Calu3 (cell line): ENCODE measurements around the gene LSAMP. TPM values are rescaled to one million over a fixed set of nuclear protein-coding genes. Genes with fewer than 3 reads are reported as not detected.

Experiments used
- BruUV-seq: library from RNA; stranded (reverse); fragments of 400-500 nt; replicated peaks from 2 replicates; lab custom pipeline; 2021; lab: Mats Ljungman, UMichigan
- CTCF ChIA-PET: fragments of 300-600 bp; sonication (Branson Sonifier 250); formaldehyde crosslinking; loops from one replicate; lab custom pipeline; 2022; ENCODE audit warnings: antibody characterized with exemption; lab: Charles Lee
- DNase-seq: peaks from one replicate; pipeline ENCODE4 v3.0.0; 2022
- H3K27ac Mint-ChIP-seq: one replicate; pipeline ENCODE4 v1.8.0; 2022; ENCODE audit warnings: mixed read lengths; ENCODE audit not compliant: unreplicated experiment
- H3K27me3 Mint-ChIP-seq: one replicate; pipeline ENCODE4 v1.8.0; 2022; ENCODE audit warnings: mixed read lengths; ENCODE audit not compliant: unreplicated experiment
- H3K36me3 Mint-ChIP-seq: one replicate; pipeline ENCODE4 v1.8.0; 2022; ENCODE audit warnings: mild to moderate bottlenecking, moderate library complexity, mixed read lengths; ENCODE audit not compliant: insufficient read depth, unreplicated experiment
- H3K4me1 Mint-ChIP-seq: one replicate; pipeline ENCODE4 v1.8.0; 2022; ENCODE audit warnings: mild to moderate bottlenecking, low read depth, mixed read lengths; ENCODE audit not compliant: unreplicated experiment
- H3K4me3 Mint-ChIP-seq: one replicate; pipeline ENCODE4 v1.8.0; 2022; ENCODE audit warnings: mild to moderate bottlenecking, low read depth, moderate library complexity, mixed read lengths; ENCODE audit not compliant: unreplicated experiment
- H3K9me3 Mint-ChIP-seq: one replicate; pipeline ENCODE4 v1.8.0; 2022; ENCODE audit warnings: low read depth, mixed read lengths; ENCODE audit not compliant: unreplicated experiment
- CTCF ChIP-seq: fragments of 200-600 bp; IDR thresholded peaks from one replicate; pipeline ENCODE4 v1.8.0; 2022; ENCODE audit warnings: antibody characterized with exemption; ENCODE audit not compliant: unreplicated experiment
- intact Hi-C: fragments of 100-400 bp; cut with micrococcal nuclease; formaldehyde crosslinking; loops from one replicate; pipeline ENCODE4 v1.10.0; 2022; ENCODE audit not compliant: unreplicated experiment
- total RNA-seq: library from RNA; stranded (reverse); gene quantifications from 2 replicates; pipeline ENCODE4 v1.2.3, GENCODE V29; 2022

Gene LSAMP
- total RNA-seq, 1 experiment from 2014 or later: 0.90 TPM

GRCh38 chr3:115975353-115975752 is 469.9 kb downstream of the LSAMP start:
- no peak for TF ChIP-seq CTCF
- Mint-ChIP-seq H3K9me3 (no peaks in the 10 kb centered on the region), H3K27me3 (no peaks in the 10 kb centered on the region), H3K4me1 (peaks cover 21% of the 10 kb centered on the region), H3K27ac (peak overlapping the region; percentile 29), H3K4me3 (no peak overlapping the region), H3K36me3 (no peaks in the 10 kb centered on the region)
- CTCF ChIA-PET: no interaction called here
- intact Hi-C loops: loop anchor here (10.0 kb wide), 1 partner anchor 779 kb away; no protein-coding TSS in a partner anchor
- no TSS peak for BruUV-seq
- DNase-seq: no peak

GRCh38 chr3:115974940-115975339 is 470.3 kb downstream of the LSAMP start:
- H3K9me3 Mint-ChIP-seq: no peaks in the 10 kb centered on the region
- CTCF ChIA-PET: interaction anchor here (0.6 kb wide), 1 partner anchor 470 kb away, joined by 3 read pairs; the partner anchor contains the start of gene LSAMP
- no peak overlapping the region for H3K4me3 Mint-ChIP-seq

GRCh38 chr3:115968871-115969270 is 476.4 kb downstream of the LSAMP start:
- intact Hi-C loops: no loop called here
- no peak for DNase-seq
- no peaks in the 10 kb centered on the region for H3K36me3 Mint-ChIP-seq
- no TSS peak for BruUV-seq
- H3K4me1 Mint-ChIP-seq: no peaks in the 10 kb centered on the region
- H3K4me3 Mint-ChIP-seq: no peak overlapping the region
- no peaks in the 10 kb centered on the region for H3K9me3 Mint-ChIP-seq
- H3K27ac Mint-ChIP-seq: no peak overlapping the region
- CTCF ChIA-PET: interaction anchor here (0.6 kb wide), 1 partner anchor 253 kb away, joined by 3 read pairs; no protein-coding TSS in a partner anchor
- TF ChIP-seq CTCF: no peak
- no peaks in the 10 kb centered on the region for H3K27me3 Mint-ChIP-seq

More at GRCh38 chr3:115974940-115975339, 470.3 kb downstream of the LSAMP start:
- TF ChIP-seq CTCF: no peak
- intact Hi-C loops: loop anchor here (10.0 kb wide), 1 partner anchor 780 kb away; no protein-coding TSS in a partner anchor
- no peak overlapping the region for H3K27ac Mint-ChIP-seq
- H3K36me3 Mint-ChIP-seq: no peaks in the 10 kb centered on the region
- BruUV-seq: no TSS peak
- DNase-seq: no peak
- no peaks in the 10 kb centered on the region for H3K27me3 Mint-ChIP-seq
- peaks cover 21% of the 10 kb centered on the region for H3K4me1 Mint-ChIP-seq

GRCh38 chr3:115961380-115961779 is 483.9 kb downstream of the LSAMP start:
- TF ChIP-seq CTCF: no peak
- DNase-seq: no peak
- Mint-ChIP-seq H3K4me1 (no peaks in the 10 kb centered on the region), H3K36me3 (no peaks in the 10 kb centered on the region), H3K27ac (no peak overlapping the region), H3K27me3 (no peaks in the 10 kb centered on the region), H3K4me3 (no peak overlapping the region), H3K9me3 (no peaks in the 10 kb centered on the region)
- intact Hi-C loops: no loop called here
- CTCF ChIA-PET: no interaction called here
- no TSS peak for BruUV-seq
